TTC549 (cell line): ENCODE results near the gene ANO8.
"Not testable (repeated sequence)": the region's sequence is repeated elsewhere in the genome, so short reads cannot be mapped to it uniquely, and the experiment has no call there.

ENCODE experiments used
- FAIRE-seq: peaks from 2 replicates; lab custom pipeline; 2012; peaks lifted over from hg19 to GRCh38; lab: Jason Lieb, UNC

Gene ANO8

DNA sequence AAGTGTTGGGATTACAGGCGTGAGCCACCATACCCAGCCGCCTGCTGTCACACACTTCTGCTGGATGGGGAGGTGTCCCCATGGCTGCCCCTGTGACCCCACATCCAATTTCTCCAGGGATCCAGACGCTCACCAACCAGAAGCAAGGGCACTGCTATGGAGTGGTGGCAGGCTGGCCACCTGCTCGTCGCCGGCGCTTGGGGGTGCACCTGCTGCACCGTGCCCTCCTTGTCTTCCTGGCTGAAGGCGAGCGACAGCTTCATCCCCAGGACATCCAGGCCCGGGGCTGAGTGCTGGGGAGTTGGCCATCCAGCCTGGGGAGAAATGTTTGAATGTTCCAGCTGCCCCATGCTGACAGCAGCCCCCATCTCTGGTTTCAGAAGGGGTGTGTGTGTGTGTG is 48.4 kb downstream of the ANO8 start:
- no peak for FAIRE-seq

DNA sequence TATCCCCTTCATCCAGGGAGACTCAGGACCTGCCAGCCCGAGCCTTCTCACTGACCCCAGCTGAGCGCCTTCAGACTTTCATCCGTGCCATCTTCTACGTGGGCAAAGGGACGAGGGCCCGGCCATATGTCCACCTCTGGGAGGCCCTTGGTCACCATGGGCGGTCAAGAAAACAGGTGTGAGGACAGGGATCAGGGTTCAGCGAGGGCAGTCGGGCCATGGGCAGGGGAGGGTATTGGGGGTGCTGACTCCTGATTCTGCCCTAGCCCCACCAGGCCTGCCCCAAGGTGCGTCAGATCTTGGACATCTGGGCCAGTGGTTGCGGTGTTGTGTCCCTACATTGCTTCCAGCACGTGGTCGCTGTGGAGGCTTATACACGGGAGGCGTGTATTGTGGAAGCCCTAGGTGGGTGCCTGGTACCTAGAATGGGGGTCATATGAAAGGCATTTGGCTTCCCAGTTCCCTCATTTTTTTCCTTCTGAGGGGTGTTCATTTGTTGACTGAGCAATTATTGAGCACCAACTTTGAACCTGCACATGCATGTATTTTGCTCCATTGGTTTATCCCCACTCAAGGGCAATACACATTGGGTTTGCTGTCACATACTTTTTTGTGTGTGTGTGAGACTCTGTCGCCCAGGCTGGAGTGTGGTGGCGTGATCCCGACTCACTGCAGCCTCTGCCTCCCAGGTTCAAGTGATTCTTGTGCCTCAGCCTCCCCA is 49.1 kb downstream of the ANO8 start:
- no peak for FAIRE-seq

DNA sequence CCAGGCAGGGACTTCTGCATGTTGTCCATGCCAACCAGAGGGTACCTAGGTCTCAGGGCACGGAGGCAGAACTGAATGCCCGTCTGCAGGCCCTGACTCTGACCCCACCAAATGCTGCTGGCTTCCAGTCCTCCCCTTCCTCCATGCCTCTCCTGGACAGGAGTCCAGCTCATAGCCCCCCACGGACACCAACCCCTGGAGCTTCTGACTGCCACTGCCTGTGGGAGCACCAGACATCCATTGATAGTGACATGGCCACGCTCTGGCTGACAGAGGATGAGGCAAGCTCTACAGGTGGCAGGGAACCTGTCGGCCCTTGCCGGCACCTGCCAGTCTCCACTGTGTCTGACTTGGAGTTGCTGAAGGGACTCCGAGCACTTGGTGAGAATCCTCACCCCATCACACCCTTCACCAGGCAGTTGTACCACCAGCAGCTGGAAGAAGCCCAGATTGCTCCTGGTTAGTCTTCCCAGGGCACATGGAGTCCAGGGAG is 51.1 kb downstream of the ANO8 start:
- no peak for FAIRE-seq

DNA sequence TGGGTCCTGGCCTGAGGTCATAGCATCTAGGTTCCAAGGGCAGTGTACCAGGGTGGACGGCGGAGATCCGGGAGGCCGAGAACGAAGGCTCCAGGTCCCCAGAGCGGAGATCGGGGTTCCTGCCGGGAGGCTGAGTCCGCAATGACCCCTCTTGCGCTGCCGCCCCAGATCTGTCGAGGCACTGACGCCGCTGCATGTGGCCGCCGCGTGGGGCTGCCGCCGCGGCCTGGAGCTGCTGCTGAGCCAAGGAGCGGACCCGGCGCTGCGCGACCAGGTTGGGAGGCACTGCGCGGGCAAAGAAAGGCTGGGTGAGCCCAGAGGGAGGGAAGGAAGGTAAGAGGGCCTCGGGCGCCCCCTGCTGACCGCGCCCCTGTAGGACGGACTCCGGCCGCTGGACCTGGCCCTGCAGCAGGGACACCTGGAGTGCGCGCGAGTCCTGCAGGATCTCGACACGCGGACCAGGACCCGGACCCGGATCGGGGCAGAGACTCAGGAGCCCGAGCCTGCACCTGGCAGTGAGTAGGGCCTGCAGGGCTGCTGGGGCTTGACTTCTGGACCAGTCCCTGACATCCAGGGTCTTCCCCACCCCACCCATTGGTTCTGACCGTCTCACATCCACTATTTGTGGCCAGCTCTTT is 52.0 kb downstream of the ANO8 start:
- no peak for FAIRE-seq

DNA sequence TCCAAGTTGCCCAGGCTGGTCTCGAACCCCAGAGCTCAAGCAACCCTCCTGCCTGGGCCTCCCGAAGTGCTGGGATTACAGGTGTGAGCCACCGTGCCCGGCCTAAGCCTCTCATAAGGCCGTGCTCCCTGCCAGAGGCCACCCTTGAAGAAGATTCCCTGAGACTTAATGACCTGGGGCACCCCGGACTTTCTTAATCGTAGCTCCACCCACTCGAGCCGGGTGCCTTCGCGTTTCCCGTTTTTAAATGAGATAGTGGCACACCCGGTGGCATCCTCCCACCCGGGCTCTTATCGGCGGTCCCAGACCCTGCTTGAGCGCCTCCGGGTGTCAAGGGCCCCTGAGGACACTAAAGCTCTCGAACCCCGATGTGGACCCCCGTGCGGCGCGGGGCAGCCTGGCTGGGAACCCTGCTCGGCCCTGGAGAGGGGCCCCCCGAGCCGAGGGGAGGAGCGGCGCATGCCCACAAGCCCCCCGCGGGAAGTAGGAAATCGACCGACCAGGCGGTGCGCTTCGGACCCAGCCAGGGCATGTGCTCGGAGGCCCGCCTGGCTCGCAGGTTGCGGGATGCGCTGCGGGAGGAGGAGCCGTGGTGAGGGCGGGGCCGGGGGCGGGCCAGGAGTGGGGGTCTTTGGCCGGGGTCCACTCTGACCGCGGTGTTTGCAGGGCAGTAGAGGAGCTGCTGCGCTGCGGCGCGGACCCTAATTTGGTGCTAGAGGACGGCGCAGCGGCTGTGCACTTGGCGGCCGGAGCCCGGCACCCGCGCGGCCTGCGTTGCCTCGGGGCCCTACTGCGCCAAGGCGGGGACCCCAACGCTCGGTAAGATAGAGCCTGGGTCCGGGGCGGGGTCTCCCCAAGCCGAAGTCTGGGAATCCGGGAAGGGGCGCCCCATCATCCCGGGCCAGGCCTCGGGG is 53.0 kb downstream of the ANO8 start, which contains the start of gene ANKLE1:
Gene ANKLE1 (plus strand): TSS at position 511 of the 914 bp plus-strand sequence. CDS start 20 bp downstream, at position 531.
- no peak for FAIRE-seq

DNA sequence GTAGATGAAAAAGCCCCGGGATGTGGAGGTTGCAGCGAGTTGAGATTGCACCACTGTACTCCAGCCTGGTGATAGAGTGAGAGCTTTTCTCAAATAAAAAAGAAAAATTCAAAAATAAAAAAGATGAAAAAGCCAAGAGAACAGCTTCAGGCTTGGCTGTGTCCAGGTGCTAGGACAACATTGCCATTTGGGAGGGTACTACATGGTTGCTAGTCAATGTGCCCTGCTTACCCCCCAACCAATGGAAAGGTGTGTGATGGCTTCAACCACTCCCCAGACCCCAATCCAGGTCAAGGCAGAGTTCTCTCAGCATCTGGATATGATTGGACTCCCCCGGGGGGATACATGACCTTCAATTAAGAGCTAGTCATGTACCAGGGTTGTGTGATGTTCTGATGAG is 55.2 kb downstream of the ANO8 start:
- FAIRE-seq = no peak

DNA sequence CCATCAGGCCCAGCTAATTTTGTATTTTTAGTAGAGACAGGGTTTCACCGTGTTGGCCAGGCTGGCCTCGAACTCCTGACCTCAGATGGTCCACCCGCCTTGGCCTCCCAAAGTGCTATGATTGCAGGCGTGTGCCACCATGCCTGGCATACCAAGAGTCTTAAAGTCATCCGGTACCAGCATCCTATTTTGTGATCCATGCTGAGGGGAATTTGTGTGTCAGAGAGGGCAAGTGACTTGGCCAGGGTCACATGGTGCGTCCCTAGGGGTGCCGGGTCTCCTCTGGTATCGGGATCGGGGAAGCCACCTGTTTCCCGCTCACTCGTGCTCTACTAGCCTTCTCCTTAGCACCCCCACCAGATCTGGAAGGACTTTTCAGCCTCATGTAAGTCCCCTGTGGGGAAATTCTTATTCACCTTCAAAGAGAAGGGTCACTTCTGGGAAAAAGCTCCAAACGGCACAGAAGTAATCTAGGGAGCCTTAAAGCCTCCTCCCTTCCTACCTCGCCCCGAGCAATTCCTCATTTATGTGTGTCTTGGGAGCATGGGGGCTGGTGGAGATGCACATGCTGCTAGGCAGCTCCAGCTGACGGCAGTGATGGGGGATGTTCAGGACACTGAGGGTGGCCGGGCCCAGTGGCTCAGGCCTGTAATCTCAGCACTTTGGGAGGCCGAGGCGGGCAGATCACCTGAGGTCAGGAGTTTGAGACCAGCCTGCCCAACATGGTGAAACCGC is 59.0 kb downstream of the ANO8 start:
- FAIRE-seq = no peak

DNA sequence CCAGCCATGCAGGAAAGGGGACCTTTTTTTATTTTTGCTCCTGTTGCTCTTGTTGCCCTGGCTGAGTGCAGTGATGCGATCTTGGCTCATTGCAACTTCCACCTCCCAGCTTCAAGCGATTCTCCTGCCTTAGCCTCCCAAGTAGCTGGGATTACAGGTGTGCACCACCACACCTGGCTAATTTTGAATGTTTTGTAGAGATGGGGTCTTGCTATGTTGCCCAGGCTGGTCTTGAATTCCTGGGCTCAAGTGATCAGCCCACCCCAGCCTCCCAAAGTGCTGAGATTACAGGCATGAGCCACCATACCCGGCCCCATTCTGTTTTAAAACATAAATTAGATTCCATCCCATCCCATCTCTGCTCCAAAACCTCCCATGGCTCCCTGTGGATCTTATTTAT is 59.8 kb downstream of the ANO8 start:
- FAIRE-seq = not testable (repeated sequence)
